HFFc6 (cell line): ENCODE results near the gene NOS1AP. TPM values are rescaled to one million over a fixed set of nuclear protein-coding genes. Genes with fewer than 3 reads are reported as not detected.

Experiments used
- DNase-seq: peaks from one replicate; pipeline ENCODE4 v3.0.0-alpha.2; 2018
- H3K27ac Mint-ChIP-seq: 2 replicates; pipeline ENCODE4 v1.8.0; 2020; ENCODE audit warnings: mild to moderate bottlenecking, mixed read lengths
- H3K27me3 Mint-ChIP-seq: 2 replicates; pipeline ENCODE4 v1.8.0; 2021; ENCODE audit warnings: mild to moderate bottlenecking, moderate library complexity, mixed read lengths; ENCODE audit not compliant: insufficient read depth
- H3K36me3 Mint-ChIP-seq: 2 replicates; pipeline ENCODE4 v1.8.0; 2021; ENCODE audit warnings: low read depth, mixed read lengths
- H3K4me1 Mint-ChIP-seq: 2 replicates; pipeline ENCODE4 v1.8.0; 2020; ENCODE audit warnings: low read depth, mixed read lengths
- H3K4me3 Mint-ChIP-seq: 2 replicates; pipeline ENCODE4 v1.8.0; 2020; ENCODE audit warnings: mild to moderate bottlenecking, moderate library complexity, mixed read lengths
- H3K9me3 Mint-ChIP-seq: 2 replicates; pipeline ENCODE4 v1.8.0; 2020; ENCODE audit warnings: mild to moderate bottlenecking, mixed read lengths
- CTCF ChIP-seq: fragments of 200-600 bp; sonication (generic); IDR thresholded peaks from 2 replicates; pipeline ENCODE4 v1.5.0; 2021; ENCODE audit warnings: antibody characterized with exemption, mild to moderate bottlenecking
- total RNA-seq, 6 experiments: library from RNA; stranded (reverse); fragmentation: NEBNext Ultra II Directional; extraction: Animal tissue kit (Norgen Biotek cat#: 25700); gene quantifications; 2 replicates in 1 of 6; 3 replicates in 5 of 6; pipeline ENCODE4 v1.2.3, GENCODE V29; 2021

NOS1AP gene
- total RNA-seq, 6 experiments from 2014 or later, result 0.11 to 0.62 (median 0.29) TPM

- H3K36me3 Mint-ChIP-seq, result no peaks in the 10 kb centered on the region
- DNase-seq, result peak; percentile 19
- H3K27me3 Mint-ChIP-seq, result peaks cover 13% of the 10 kb centered on the region
- peak; percentile 75 for TF ChIP-seq CTCF
- H3K4me1 Mint-ChIP-seq, result no peaks in the 10 kb centered on the region
- no peak overlapping the region for H3K27ac Mint-ChIP-seq
- H3K9me3 Mint-ChIP-seq, result no peaks in the 10 kb centered on the region
- no peak overlapping the region for H3K4me3 Mint-ChIP-seq
Observed at GRCh38 chr1:162276493-162276892, 207.0 kb downstream of the NOS1AP start.

- no peak for TF ChIP-seq CTCF
- no peak for DNase-seq
- Mint-ChIP-seq H3K27me3 (peaks cover 13% of the 10 kb centered on the region), H3K36me3 (no peaks in the 10 kb centered on the region), H3K4me1 (no peaks in the 10 kb centered on the region), H3K9me3 (no peaks in the 10 kb centered on the region), H3K27ac (no peak overlapping the region), H3K4me3 (no peak overlapping the region)
Observed at GRCh38 chr1:162279136-162279498, 209.6 kb downstream of the NOS1AP start.

- peaks cover 29% of the 10 kb centered on the region for H3K27me3 Mint-ChIP-seq
- H3K27ac Mint-ChIP-seq, result no peak overlapping the region
- no peaks in the 10 kb centered on the region for H3K4me1 Mint-ChIP-seq
- no peaks in the 10 kb centered on the region for H3K9me3 Mint-ChIP-seq
- H3K36me3 Mint-ChIP-seq, result no peaks in the 10 kb centered on the region
- no peak for TF ChIP-seq CTCF
- H3K4me3 Mint-ChIP-seq, result no peak overlapping the region
- no peak for DNase-seq
Observed at GRCh38 chr1:162281426-162281825, 211.9 kb downstream of the NOS1AP start.

- TF ChIP-seq CTCF, result no peak
- H3K9me3 Mint-ChIP-seq, result no peaks in the 10 kb centered on the region
- H3K4me3 Mint-ChIP-seq, result no peak overlapping the region
- no peak overlapping the region for H3K27ac Mint-ChIP-seq
- H3K27me3 Mint-ChIP-seq, result peaks cover 26% of the 10 kb centered on the region
- DNase-seq, result no peak
- no peaks in the 10 kb centered on the region for H3K36me3 Mint-ChIP-seq
- H3K4me1 Mint-ChIP-seq, result no peaks in the 10 kb centered on the region
Observed at GRCh38 chr1:162283657-162284056, 214.2 kb downstream of the NOS1AP start.

GRCh38 chr1:162284206-162284955, 214.9 kb downstream of the NOS1AP start:
- TF ChIP-seq CTCF, result no peak
- Mint-ChIP-seq H3K27me3 (peaks cover 26% of the 10 kb centered on the region), H3K4me3 (no peak overlapping the region), H3K27ac (no peak overlapping the region), H3K9me3 (no peaks in the 10 kb centered on the region), H3K4me1 (no peaks in the 10 kb centered on the region), H3K36me3 (no peaks in the 10 kb centered on the region)
- no peak for DNase-seq
